Upper lobe of left lung (tissue), 4 donors: Measurements from ENCODE around the gene RABL6.
"Not testable (repeated sequence)": the region's sequence is repeated elsewhere in the genome, so short reads cannot be mapped to it uniquely, and the experiment has no call there.

Experiments used
- CTCF ChIP-seq, 6 experiments: fragments of 450-650 bp in 4 of 6; fragments of 200-600 bp in 2 of 6; sonication (generic) in 2 of 6; IDR thresholded peaks; one replicate each; pipeline ENCODE4 v1.5.1; 2016 to 2019; ENCODE audit warnings: antibody characterized with exemption in 6 of 6
- POLR2A ChIP-seq, 4 donors: fragments of 450-650 bp; IDR thresholded peaks; one replicate each; pipeline ENCODE4 v1.5.1; 2016 to 2017; ENCODE audit warnings: antibody characterized with exemption in 4 of 4, mild to moderate bottlenecking in 2 of 4

GRCh38 chr9:136882947-136883283 is 75.2 kb downstream of the RABL6 start:
- TF ChIP-seq POLR2A, CTCF (IDR thresholded peaks at IDR 0.05): not testable (repeated sequence)
